Suppressor macrophage treated with lipopolysaccharide for 1 hour (primary cell): ENCODE results near the gene KLF13.
A peak's percentile ranks its signal among the peaks of the same experiment; 100 is the strongest.

ENCODE experiments used
- DNase-seq, 3 donors: peaks; one replicate each; pipeline ENCODE4 v3.0.0-alpha.2; 2020 to 2022

KLF13 gene

GRCh38 chr15:31317421-31318327 lies 9.0 kb upstream of the KLF13 start:
- DNase-seq: no peak

DNA sequence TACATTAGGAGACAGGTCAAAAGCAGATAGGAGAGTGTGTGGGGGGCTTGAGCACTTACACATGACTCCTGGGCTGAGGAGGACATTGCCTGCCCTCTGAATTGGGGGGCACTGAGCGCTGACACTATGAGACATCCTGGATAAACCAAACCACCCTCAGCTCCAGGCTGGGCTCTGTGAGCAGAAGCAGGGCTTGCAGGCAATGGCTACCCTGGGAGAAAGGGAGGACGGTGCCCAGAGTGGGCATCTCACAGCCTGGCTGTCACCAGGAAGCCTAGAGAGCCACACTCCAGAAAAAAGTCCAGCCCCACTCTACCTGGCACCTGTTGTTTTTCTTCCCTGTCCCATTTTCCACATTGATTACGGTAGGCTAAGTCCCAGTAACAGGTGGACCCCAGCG lies 8.2 kb upstream of the KLF13 start:
- DNase-seq: no peak

GRCh38 chr15:31320022-31320421 lies 6.6 kb upstream of the KLF13 start:
- DNase-seq: peak; percentile 48 to 68 (median 67)

GRCh38 chr15:31321418-31321817 lies 5.2 kb upstream of the KLF13 start:
- no peak for DNase-seq

DNA sequence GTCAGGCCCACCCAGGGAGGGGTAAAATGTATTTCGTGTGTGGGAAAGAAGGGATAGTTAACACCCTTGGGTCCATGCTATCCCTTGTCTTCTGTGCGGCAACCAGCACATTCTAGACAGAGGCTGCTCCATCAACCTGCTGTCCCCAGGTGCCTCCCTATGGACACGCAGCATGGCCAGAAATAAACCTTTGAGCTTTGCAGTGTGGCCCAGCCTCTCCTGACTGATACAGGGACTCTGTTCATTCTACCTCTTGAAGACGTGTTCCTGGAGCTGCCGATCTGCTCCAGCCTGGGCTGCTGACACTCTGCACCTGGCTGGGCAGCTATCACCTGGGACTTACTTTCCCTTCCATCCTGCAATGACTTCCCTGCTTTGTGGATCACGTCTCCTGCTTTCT lies 4.1 kb upstream of the KLF13 start:
- no peak for DNase-seq

DNA sequence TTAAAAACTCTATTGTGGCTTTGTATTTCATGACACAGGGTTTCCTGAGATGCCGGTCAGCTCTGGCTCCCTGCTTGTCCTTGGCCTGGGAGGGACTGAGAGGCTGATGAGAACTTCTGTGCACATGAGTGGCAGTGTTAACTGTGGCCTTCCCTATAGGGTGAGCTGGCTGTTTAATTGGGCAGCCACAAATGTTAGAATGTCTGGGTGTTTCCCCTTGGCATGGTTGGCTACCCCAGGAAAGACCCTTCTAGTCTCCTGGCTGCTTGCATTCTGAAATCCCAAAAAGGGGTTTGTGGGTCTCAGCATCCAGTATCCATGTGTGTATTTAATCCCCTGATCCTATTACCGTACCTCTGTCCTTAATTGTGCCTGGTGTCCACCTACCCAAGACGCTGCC lies 3.0 kb upstream of the KLF13 start:
- DNase-seq: peak in 2 of 3 donors; percentile 21 to 29

- peak in 2 of 3 donors; percentile 45 to 58 for DNase-seq
These were observed 2.4 kb upstream of the KLF13 start for GRCh38 chr15:31324186-31324585.

- DNase-seq: peak; percentile 22 to 40 (median 31)
These were observed 1.6 kb upstream of the KLF13 start for GRCh38 chr15:31324806-31325594.

- DNase-seq: peak; percentile 25 to 61 (median 36)
These were observed 960 bp upstream of the KLF13 start for GRCh38 chr15:31325595-31326155.

- DNase-seq: peak; percentile 75 to 92 (median 85)
These were observed 437 bp downstream of the KLF13 start for GRCh38 chr15:31326875-31327668.

DNA sequence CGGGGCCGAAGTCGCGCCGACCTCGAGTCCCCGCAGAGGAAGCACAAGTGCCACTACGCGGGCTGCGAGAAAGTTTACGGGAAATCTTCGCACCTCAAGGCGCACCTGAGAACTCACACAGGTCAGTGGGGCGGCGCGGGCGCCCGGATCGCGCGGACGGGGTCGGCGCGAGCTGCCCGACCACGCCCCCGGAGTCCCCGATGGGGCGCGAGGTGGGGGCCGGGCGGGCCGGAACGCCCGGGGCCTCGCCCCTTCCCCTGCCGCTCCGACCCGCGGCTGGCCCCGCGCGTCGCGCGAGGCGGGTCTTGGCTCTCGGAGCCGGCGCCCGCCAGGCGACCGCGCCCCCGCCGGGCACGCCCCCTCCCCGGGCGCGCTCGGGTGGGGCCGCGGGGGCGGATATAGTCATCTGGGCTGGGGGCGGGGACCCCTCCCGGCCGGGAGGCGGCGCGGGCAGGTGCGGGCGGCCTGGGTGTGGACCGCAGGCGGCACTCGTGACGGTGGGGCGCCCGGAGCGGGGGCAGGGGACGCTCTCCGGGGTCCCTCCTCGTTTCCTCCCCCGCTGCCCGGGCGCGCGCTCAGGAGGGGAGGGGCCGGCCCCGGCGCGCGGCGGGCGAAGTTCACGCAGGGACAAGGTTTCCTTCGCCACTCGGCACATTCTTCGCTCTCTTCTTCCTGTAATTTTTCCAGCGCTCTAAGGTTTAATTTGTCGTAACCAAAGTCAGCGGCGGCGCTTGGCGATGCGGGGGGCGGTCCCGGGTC lies 1.2 kb downstream of the KLF13 start:
- peak; percentile 69 to 88 (median 74) for DNase-seq

DNA sequence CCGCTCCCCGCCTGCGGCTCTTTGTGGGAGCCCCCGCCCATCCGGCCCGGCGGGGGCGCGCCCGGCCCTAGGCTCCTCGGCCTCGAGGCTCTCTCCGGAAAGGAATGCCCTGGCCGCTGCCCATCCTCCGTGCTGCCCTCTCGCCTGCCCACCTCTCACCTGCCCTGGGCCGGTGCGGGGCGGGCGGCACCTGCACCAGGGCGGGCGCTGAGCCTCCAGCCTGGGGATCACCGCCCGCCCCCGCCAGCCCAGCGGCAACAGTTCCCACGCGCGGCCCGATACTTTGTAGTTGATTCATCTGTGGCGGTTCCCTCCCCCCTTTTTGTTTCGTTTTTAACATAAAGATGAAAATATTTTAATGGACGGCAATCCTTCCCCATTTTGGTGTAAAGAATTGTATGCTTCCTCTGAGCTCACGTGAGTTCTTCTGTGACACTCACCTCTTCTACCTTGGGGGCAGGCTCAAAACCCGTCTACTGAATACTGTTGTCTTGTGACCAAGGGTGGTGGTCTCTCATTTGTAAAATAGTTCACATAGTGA lies 1.9 kb downstream of the KLF13 start:
- peak; percentile 89 to 92 (median 91) for DNase-seq

DNA sequence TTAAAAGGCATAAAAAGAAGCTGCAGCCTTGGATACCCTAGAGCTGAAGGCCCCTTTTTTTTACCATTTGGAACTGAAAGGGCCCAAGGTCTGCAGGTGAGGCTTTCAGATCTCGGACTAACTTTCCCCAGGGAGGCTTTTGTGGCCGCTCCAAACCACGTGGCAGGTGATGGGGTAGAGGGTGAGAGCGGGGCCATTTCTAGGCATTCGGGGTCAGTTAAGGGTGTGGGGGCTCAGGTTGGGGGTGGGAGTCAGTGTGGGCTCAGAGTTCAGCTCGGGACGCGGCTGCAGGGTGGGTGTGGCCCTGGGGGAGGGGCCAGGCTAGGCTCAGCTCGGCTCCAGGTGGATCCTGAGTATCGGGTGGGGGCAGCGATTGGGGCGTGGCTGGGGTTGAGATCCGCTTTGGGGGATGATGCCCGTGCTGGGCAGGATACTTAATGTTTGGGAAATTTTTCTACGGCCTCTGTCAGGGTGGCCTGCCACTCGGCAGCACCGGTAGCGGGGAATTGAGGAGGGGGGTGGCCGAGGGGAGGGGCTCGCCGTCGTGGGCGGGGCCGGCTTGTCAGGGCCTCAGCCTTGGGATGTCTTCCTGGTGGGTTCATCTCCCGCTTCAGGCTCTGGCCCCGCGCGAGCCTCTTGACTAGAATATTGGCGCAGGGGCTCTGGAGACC lies 2.5 kb downstream of the KLF13 start:
- no peak for DNase-seq

- DNase-seq: no peak
These were observed 3.0 kb downstream of the KLF13 start for GRCh38 chr15:31329640-31330010.

- DNase-seq: no peak
These were observed 3.6 kb downstream of the KLF13 start for GRCh38 chr15:31330111-31330785.

- no peak for DNase-seq
These were observed 4.2 kb downstream of the KLF13 start for GRCh38 chr15:31330836-31331235.

GRCh38 chr15:31331389-31331788 lies 4.8 kb downstream of the KLF13 start:
- DNase-seq: no peak

GRCh38 chr15:31332020-31332680 lies 5.5 kb downstream of the KLF13 start:
- DNase-seq: no peak

GRCh38 chr15:31332681-31333071 lies 6.0 kb downstream of the KLF13 start:
- no peak for DNase-seq

- no peak for DNase-seq
These were observed 6.5 kb downstream of the KLF13 start for GRCh38 chr15:31333119-31333518.
